Gastrocnemius medialis (tissue), 4 donors: ENCODE data around the gene NT5E. TPM values are rescaled to one million over a fixed set of nuclear protein-coding genes. Genes with fewer than 3 reads are reported as not detected.

ENCODE experiments used
- ATAC-seq, 2 donors: fragments of 150-250 bp; one replicate each; pipeline ENCODE4 v1.9.1; 2016
- DNase-seq, 2 donors: peaks; one replicate each; pipeline ENCODE4 v3.0.0-alpha.2; 2019
- H3K27ac ChIP-seq, 4 donors: fragments of 200-600 bp; sonication (generic); 1 replicate in 1 of 4; 2 replicates in 3 of 4; pipeline ENCODE4 v1.5.1; 2016 to 2018; ENCODE audit warnings: mild to moderate bottlenecking in 2 of 4, moderate library complexity in 1 of 4
- H3K27me3 ChIP-seq, 3 donors: fragments of 200-600 bp; sonication (generic) in 2 of 3; 1 replicate in 1 of 3; 2 replicates in 2 of 3; pipeline versions ENCODE4 v1.5.1 to v1.6.0; 2016 to 2019; ENCODE audit warnings: mild to moderate bottlenecking in 1 of 3, moderate library complexity in 1 of 3
- H3K36me3 ChIP-seq, 2 donors: fragments of 200-600 bp; sonication (generic) in 1 of 2; one replicate each; pipeline ENCODE4 v1.5.1; 2017 to 2018
- H3K4me1 ChIP-seq, 2 donors: fragments of 200-600 bp; sonication (generic) in 1 of 2; one replicate each; pipeline ENCODE4 v1.5.1; 2016 to 2017; ENCODE audit warnings: mild to moderate bottlenecking in 2 of 2
- H3K4me3 ChIP-seq, 4 donors: fragments of 200-600 bp; sonication (generic) in 3 of 4; 1 replicate in 1 of 4; 2 replicates in 3 of 4; pipeline ENCODE4 v1.5.1; 2016 to 2019; ENCODE audit warnings: mild to moderate bottlenecking in 2 of 4
- H3K9me3 ChIP-seq, 3 donors: fragments of 200-600 bp; sonication (generic) in 2 of 3; 1 replicate in 1 of 3; 2 replicates in 2 of 3; pipeline ENCODE4 v1.5.1; 2016 to 2019
- CTCF ChIP-seq, 5 experiments: fragments of 450-650 bp in 3 of 5; fragments of 200-600 bp in 2 of 5; sonication (generic) in 2 of 5; IDR thresholded peaks in 4 of 5; conservative IDR thresholded peaks in 1 of 5; 1 replicate in 4 of 5; 2 replicates in 1 of 5; pipeline ENCODE4 v1.5.1; 2016 to 2019; ENCODE audit warnings: antibody characterized with exemption in 5 of 5, mild to moderate bottlenecking in 3 of 5, moderate library complexity in 3 of 5
- POLR2A ChIP-seq, 2 donors: fragments of 450-650 bp; IDR thresholded peaks; one replicate each; pipeline ENCODE4 v1.6.1; 2017; ENCODE audit warnings: antibody characterized with exemption in 2 of 2, mild to moderate bottlenecking in 2 of 2, moderate library complexity in 2 of 2
- in situ Hi-C, 4 donors: fragments of 200-750 bp; cut with MboI; loops; one replicate each; pipeline versions ENCODE4 v1.15.0 to v1.8.0; 2017; ENCODE audit warnings: low sequenced_read_pairs in 4 of 4
- intact Hi-C: fragments of 100-400 bp; cut with DNase I; formaldehyde crosslinking; loops from one replicate; pipeline ENCODE4 v1.15.1; 2023; ENCODE audit warnings: low total_unique reads
- total RNA-seq, 4 donors: library from RNA; depleted of rRNA; stranded (reverse); fragments of >200 nt; gene quantifications; one replicate each; pipeline versions ENCODE4 v1.1.0 to v1.2.3, GENCODE V29; 2016

Gene NT5E
- total RNA-seq, 4 donors from 2014 or later = 0.82 to 4.3 (median 2.8) TPM

GRCh38 chr6:85459224-85459901 is 9.5 kb downstream of the NT5E start:
- Histone ChIP-seq H3K4me3 (no peak overlapping the region), H3K27ac (peak overlapping the region in 2 of 4 donors; percentile 23 to 31), H3K36me3 (no peaks in the 10 kb centered on the region), H3K27me3 (no peaks in the 10 kb centered on the region), H3K9me3 (no peaks in the 10 kb centered on the region), H3K4me1 (peaks cover 7 to 9% of the 10 kb centered on the region in 2 donors)
- ATAC-seq (no peak), DNase-seq (no peak)
- TF ChIP-seq CTCF (IDR thresholded peaks at IDR 0.05 in 4 of 5, conservative IDR thresholded peaks at IDR 0.05 in 1 of 5) (no peak), POLR2A (IDR thresholded peaks at IDR 0.05) (no peak)
- in situ Hi-C loops = no loop called here
- intact Hi-C loops = no loop called here

- Histone ChIP-seq H3K4me1 (peaks cover 7 to 9% of the 10 kb centered on the region in 2 donors), H3K36me3 (no peaks in the 10 kb centered on the region), H3K27me3 (no peaks in the 10 kb centered on the region), H3K4me3 (no peak overlapping the region), H3K27ac (peak overlapping the region in 3 of 4 donors; percentile 6 to 50 (median 26)), H3K9me3 (no peaks in the 10 kb centered on the region)
- TF ChIP-seq POLR2A (IDR thresholded peaks at IDR 0.05) = no peak
- TF ChIP-seq CTCF (IDR thresholded peaks at IDR 0.05 in 4 of 5, conservative IDR thresholded peaks at IDR 0.05 in 1 of 5) = no peak
- intact Hi-C loops = no loop called here
- DNase-seq (no peak), ATAC-seq (no peak)
- in situ Hi-C loops = no loop called here
These were observed 10.5 kb downstream of the NT5E start for GRCh38 chr6:85460154-85460920.

- DNase-seq (no peak), ATAC-seq (peak; percentile 28 to 60)
- H3K9me3 ChIP-seq = no peaks in the 10 kb centered on the region
- peak overlapping the region in 3 of 4 donors; percentile 26 to 50 (median 37) for H3K27ac ChIP-seq
- in situ Hi-C loops = no loop called here
- TF ChIP-seq POLR2A (IDR thresholded peaks at IDR 0.05) (no peak), CTCF (IDR thresholded peaks at IDR 0.05 in 4 of 5, conservative IDR thresholded peaks at IDR 0.05 in 1 of 5) (no peak)
- H3K36me3 ChIP-seq = no peaks in the 10 kb centered on the region
- H3K4me3 ChIP-seq = no peak overlapping the region
- no peaks in the 10 kb centered on the region for H3K27me3 ChIP-seq
- H3K4me1 ChIP-seq = peaks cover 7 to 9% of the 10 kb centered on the region in 2 donors
- intact Hi-C loops = no loop called here
These were observed 11.3 kb downstream of the NT5E start for GRCh38 chr6:85460921-85461797.

GRCh38 chr6:85461798-85462170 is 11.9 kb downstream of the NT5E start:
- intact Hi-C loops = no loop called here
- ATAC-seq = no peak
- Histone ChIP-seq H3K36me3 (no peaks in the 10 kb centered on the region), H3K9me3 (no peaks in the 10 kb centered on the region), H3K4me3 (no peak overlapping the region), H3K27me3 (no peaks in the 10 kb centered on the region), H3K4me1 (peaks cover 7 to 9% of the 10 kb centered on the region in 2 donors), H3K27ac (peak overlapping the region in 3 of 4 donors; percentile 26 to 50 (median 37))
- TF ChIP-seq POLR2A (IDR thresholded peaks at IDR 0.05) = no peak
- no peak for DNase-seq
- in situ Hi-C loops = no loop called here
